ENCODE measurements around the gene WDR7.

- TF ChIP-seq, protein P1, sequence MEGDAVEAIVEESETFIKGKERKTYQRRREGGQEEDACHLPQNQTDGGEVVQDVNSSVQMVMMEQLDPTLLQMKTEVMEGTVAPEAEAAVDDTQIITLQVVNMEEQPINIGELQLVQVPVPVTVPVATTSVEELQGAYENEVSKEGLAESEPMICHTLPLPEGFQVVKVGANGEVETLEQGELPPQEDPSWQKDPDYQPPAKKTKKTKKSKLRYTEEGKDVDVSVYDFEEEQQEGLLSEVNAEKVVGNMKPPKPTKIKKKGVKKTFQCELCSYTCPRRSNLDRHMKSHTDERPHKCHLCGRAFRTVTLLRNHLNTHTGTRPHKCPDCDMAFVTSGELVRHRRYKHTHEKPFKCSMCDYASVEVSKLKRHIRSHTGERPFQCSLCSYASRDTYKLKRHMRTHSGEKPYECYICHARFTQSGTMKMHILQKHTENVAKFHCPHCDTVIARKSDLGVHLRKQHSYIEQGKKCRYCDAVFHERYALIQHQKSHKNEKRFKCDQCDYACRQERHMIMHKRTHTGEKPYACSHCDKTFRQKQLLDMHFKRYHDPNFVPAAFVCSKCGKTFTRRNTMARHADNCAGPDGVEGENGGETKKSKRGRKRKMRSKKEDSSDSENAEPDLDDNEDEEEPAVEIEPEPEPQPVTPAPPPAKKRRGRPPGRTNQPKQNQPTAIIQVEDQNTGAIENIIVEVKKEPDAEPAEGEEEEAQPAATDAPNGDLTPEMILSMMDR (conservative IDR thresholded peaks at IDR 0.05 in 1 of 2, IDR thresholded peaks at IDR 0.05 in 1 of 2; ENCODE audit: extremely low read depth in 1 of 2, insufficient read depth in 1 of 2, low read depth in 1 of 2, low read length in 2 of 2), result no peak
- no peak for TF ChIP-seq EZH2 (IDR thresholded peaks at IDR 0.05; ENCODE audit: borderline replicate concordance, low read length)
These were observed 357.0 kb downstream of the WDR7 start for GRCh38 chr18:57008001-57008686.

All from mammary epithelial cell (primary cell).